Measurements from ENCODE around the gene CCDC141. TPM values are rescaled to one million over a fixed set of nuclear protein-coding genes. Genes with fewer than 3 reads are reported as not detected.

Gene CCDC141
- polyA plus RNA-seq, 1 donor from 2014 or later = 0.27 TPM

GRCh38 chr2:178909507-178909906 lies 140.4 kb downstream of the CCDC141 start:
- Histone ChIP-seq H3K27ac (ENCODE audit: low read length) (no peak overlapping the region), H3K4me2 (ENCODE audit: low read length) (no peak overlapping the region)

GRCh38 chr2:178908810-178909209 lies 141.1 kb downstream of the CCDC141 start:
- H3K79me2 ChIP-seq (replicated peaks; ENCODE audit: insufficient read depth, low read length) = no peaks in the 10 kb centered on the region
- H4K20me1 ChIP-seq (ENCODE audit: insufficient read depth) = no peaks in the 10 kb centered on the region
- no peaks in the 10 kb centered on the region for H3K36me3 ChIP-seq (ENCODE audit: insufficient read depth, low read length)
- H3K27ac ChIP-seq (ENCODE audit: low read length) = no peak overlapping the region
- no peak overlapping the region for H3K9ac ChIP-seq (ENCODE audit: low read length)
- H3K27me3 ChIP-seq (ENCODE audit: insufficient read depth, low read depth, low read length) = no peaks in the 10 kb centered on the region
- H3K4me3 ChIP-seq (ENCODE audit: low read length) = no peak overlapping the region
- no peaks in the 10 kb centered on the region for H3K9me3 ChIP-seq (ENCODE audit: low read length)
- no peak overlapping the region for H2AFZ ChIP-seq (ENCODE audit: low read depth, low read length)
- H3K4me2 ChIP-seq (ENCODE audit: low read length) = no peak overlapping the region
- H3F3A ChIP-seq (ENCODE audit: insufficient read depth, low read length, poor library complexity, severe bottlenecking) = no peaks in the 10 kb centered on the region
- H3K9me2 ChIP-seq (ENCODE audit: insufficient read depth, low read length) = no peaks in the 10 kb centered on the region
- no peak for TF ChIP-seq CTCF (IDR thresholded peaks at IDR 0.05; ENCODE audit: poor library complexity, severe bottlenecking)
- TF ChIP-seq EZH2 (IDR thresholded peaks at IDR 0.05; ENCODE audit: borderline replicate concordance, insufficient read depth, low read length, poor library complexity, severe bottlenecking) = no peak
- no peak for TF ChIP-seq POLR2AphosphoS5 (IDR thresholded peaks at IDR 0.05)
- TF ChIP-seq TAF1 (IDR thresholded peaks at IDR 0.05; ENCODE audit: low read depth) = no peak
- TF ChIP-seq SMC3 (conservative IDR thresholded peaks at IDR 0.05; ENCODE audit: poor library complexity) = no peak
- no peak for TF ChIP-seq REST (IDR thresholded peaks at IDR 0.05; ENCODE audit: borderline replicate concordance)
- no peak for TF ChIP-seq RAD21 (conservative IDR thresholded peaks at IDR 0.05)

More at GRCh38 chr2:178909507-178909906, 140.4 kb downstream of the CCDC141 start:
- no peaks in the 10 kb centered on the region for H3K36me3 ChIP-seq (ENCODE audit: insufficient read depth, low read length)
- no peaks in the 10 kb centered on the region for H3K27me3 ChIP-seq (ENCODE audit: insufficient read depth, low read depth, low read length)
- H3K9me2 ChIP-seq (ENCODE audit: insufficient read depth, low read length) = no peaks in the 10 kb centered on the region
- H2AFZ ChIP-seq (ENCODE audit: low read depth, low read length) = no peak overlapping the region
- no peak overlapping the region for H3K9ac ChIP-seq (ENCODE audit: low read length)
- no peak overlapping the region for H3K4me3 ChIP-seq (ENCODE audit: low read length)
- no peaks in the 10 kb centered on the region for H3K9me3 ChIP-seq (ENCODE audit: low read length)
- TF ChIP-seq EP300 (conservative IDR thresholded peaks at IDR 0.05; ENCODE audit: poor library complexity, severe bottlenecking) (no peak), RAD21 (conservative IDR thresholded peaks at IDR 0.05) (no peak), CTCF (IDR thresholded peaks at IDR 0.05; ENCODE audit: poor library complexity, severe bottlenecking) (no peak), MXI1 (conservative IDR thresholded peaks at IDR 0.05; ENCODE audit: poor library complexity, severe bottlenecking) (no peak), TAF1 (IDR thresholded peaks at IDR 0.05; ENCODE audit: low read depth) (no peak), SMC3 (conservative IDR thresholded peaks at IDR 0.05; ENCODE audit: poor library complexity) (no peak), POLR2AphosphoS5 (IDR thresholded peaks at IDR 0.05) (no peak), REST (IDR thresholded peaks at IDR 0.05; ENCODE audit: borderline replicate concordance) (no peak), EZH2 (IDR thresholded peaks at IDR 0.05; ENCODE audit: borderline replicate concordance, insufficient read depth, low read length, poor library complexity, severe bottlenecking) (no peak)
- no peaks in the 10 kb centered on the region for H3F3A ChIP-seq (ENCODE audit: insufficient read depth, low read length, poor library complexity, severe bottlenecking)
- H4K20me1 ChIP-seq (ENCODE audit: insufficient read depth) = no peaks in the 10 kb centered on the region
- no peaks in the 10 kb centered on the region for H3K79me2 ChIP-seq (replicated peaks; ENCODE audit: insufficient read depth, low read length)

All from neural cell (in vitro differentiated cells).